Stimulated activated CD8-positive, alpha-beta memory T cell treated with anti-CD3 and anti-CD28 coated beads, Interleukin-12 subunit alpha, Interleukin-12 subunit beta, amount 100 ng/mL, for 24 hours (primary cell): ENCODE results near the gene IRX2.

ENCODE experiments used
- DNase-seq: peaks from one replicate; pipeline ENCODE4 v3.0.0-alpha.2; 2020; ENCODE audit errors: extremely low read depth

Gene IRX2

GRCh38 chr5:2697446-2698200 is 53.9 kb downstream of the IRX2 start:
- DNase-seq: no peak

- DNase-seq: no peak
Observed at GRCh38 chr5:2697041-2697440, 54.4 kb downstream of the IRX2 start.
